ENCODE measurements around the gene CCDC24.

The CCDC24 gene

DNA sequence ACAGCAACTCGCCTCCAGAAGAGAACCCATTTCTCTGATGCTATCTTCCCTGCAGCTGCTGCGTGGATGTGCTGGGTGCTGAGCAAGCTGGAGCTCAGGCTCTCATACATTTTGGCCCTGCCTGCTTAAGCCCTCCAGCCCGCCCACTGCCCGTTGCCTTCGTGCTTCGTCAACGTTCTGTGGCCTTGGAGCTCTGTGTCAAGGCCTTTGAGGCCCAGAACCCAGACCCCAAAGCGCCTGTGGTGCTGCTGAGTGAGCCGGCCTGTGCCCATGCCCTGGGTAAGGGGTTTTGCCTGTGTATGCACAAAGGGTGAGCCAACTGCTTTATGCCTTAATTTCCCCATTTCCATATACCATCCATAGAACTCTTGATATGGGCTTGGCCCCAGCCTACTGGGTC lies 20.5 kb upstream of the CCDC24 start:
- Histone ChIP-seq H2AFZ (ENCODE audit: low read length) (no peak overlapping the region), H3K4me1 (ENCODE audit: low read length) (peaks cover 22% of the 10 kb centered on the region), H3K36me3 (replicated peaks; ENCODE audit: insufficient read depth, low read length) (no peaks in the 10 kb centered on the region), H3K9ac (ENCODE audit: low read length) (peak overlapping the region; percentile 88; the same call in 1 of the 2 replicates), H3K9me3 (replicated peaks; ENCODE audit: insufficient read depth, low read length) (no peaks in the 10 kb centered on the region), H4K20me1 (ENCODE audit: insufficient read depth, low read length) (no peaks in the 10 kb centered on the region), H3K27me3 (replicated peaks; ENCODE audit: insufficient read depth, low read length) (no peaks in the 10 kb centered on the region), H3K79me2 (ENCODE audit: low read length) (peaks cover 33% of the 10 kb centered on the region), H3K4me3 (ENCODE audit: low read length) (peak overlapping the region; percentile 99), H3K4me2 (ENCODE audit: low read depth, low read length) (peak overlapping the region; percentile 99), H3K27ac (ENCODE audit: low read length) (no peak overlapping the region), H3F3A (ENCODE audit: insufficient read depth, low read length) (peaks cover 14% of the 10 kb centered on the region), H3K9me2 (replicated peaks; ENCODE audit: insufficient read depth, low read length) (no peaks in the 10 kb centered on the region)
- TF ChIP-seq EZH2phosphoT487 (IDR thresholded peaks at IDR 0.05; ENCODE audit: low read length) (no peak), EZH2 (optimal IDR thresholded peaks at IDR 0.05; ENCODE audit: low read depth, low read length) (no peak), CTCF (IDR thresholded peaks at IDR 0.05; ENCODE audit: low read length) (no peak)
- no peak for DNase-seq

DNA sequence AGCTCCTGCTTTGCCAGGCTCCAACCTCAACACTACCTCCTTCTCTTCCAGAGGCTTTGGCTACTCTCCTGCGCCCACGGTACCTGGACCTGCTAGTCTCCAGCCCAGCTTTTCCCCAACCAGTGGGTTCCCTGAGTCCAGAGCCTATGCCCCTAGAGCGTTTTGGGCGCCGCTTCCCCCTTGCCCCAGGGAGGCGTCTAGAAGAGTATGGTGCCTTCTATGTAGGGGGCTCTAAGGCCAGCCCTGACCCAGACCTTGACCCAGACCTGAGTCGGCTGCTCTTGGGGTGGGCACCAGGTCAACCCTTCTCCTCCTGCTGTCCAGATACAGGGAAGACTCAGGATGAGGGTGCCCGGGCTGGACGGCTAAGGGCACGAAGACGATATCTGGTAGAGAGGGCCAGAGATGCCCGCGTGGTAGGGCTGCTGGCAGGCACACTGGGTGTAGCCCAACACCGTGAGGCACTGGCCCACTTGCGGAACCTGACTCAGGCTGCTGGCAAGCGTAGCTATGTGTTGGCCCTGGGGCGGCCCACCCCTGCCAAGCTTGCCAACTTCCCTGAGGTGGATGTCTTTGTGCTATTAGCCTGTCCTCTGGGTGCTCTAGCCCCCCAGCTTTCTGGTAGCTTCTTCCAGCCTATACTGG lies 19.9 kb upstream of the CCDC24 start:
- H3K27ac ChIP-seq (ENCODE audit: low read length) = no peak overlapping the region
- TF ChIP-seq CTCF (IDR thresholded peaks at IDR 0.05; ENCODE audit: low read length) (no peak), EZH2phosphoT487 (IDR thresholded peaks at IDR 0.05; ENCODE audit: low read length) (no peak), EZH2 (optimal IDR thresholded peaks at IDR 0.05; ENCODE audit: low read depth, low read length) (no peak)
- H3K36me3 ChIP-seq (replicated peaks; ENCODE audit: insufficient read depth, low read length) = no peaks in the 10 kb centered on the region
- H3F3A ChIP-seq (ENCODE audit: insufficient read depth, low read length) = peaks cover 14% of the 10 kb centered on the region
- H3K4me1 ChIP-seq (ENCODE audit: low read length) = peaks cover 27% of the 10 kb centered on the region
- DNase-seq = no peak
- H3K79me2 ChIP-seq (ENCODE audit: low read length) = peaks cover 38% of the 10 kb centered on the region
- H3K4me3 ChIP-seq (ENCODE audit: low read length) = no peak overlapping the region
- H3K9me3 ChIP-seq (replicated peaks; ENCODE audit: insufficient read depth, low read length) = no peaks in the 10 kb centered on the region
- H3K27me3 ChIP-seq (replicated peaks; ENCODE audit: insufficient read depth, low read length) = no peaks in the 10 kb centered on the region
- no peak overlapping the region for H2AFZ ChIP-seq (ENCODE audit: low read length)
- peaks cover 3% of the 10 kb centered on the region; the same call in 1 of the 2 replicates for H4K20me1 ChIP-seq (ENCODE audit: insufficient read depth, low read length)
- H3K9ac ChIP-seq (ENCODE audit: low read length) = no peak overlapping the region
- H3K4me2 ChIP-seq (ENCODE audit: low read depth, low read length) = peak overlapping the region; percentile 99
- H3K9me2 ChIP-seq (replicated peaks; ENCODE audit: insufficient read depth, low read length) = no peaks in the 10 kb centered on the region

DNA sequence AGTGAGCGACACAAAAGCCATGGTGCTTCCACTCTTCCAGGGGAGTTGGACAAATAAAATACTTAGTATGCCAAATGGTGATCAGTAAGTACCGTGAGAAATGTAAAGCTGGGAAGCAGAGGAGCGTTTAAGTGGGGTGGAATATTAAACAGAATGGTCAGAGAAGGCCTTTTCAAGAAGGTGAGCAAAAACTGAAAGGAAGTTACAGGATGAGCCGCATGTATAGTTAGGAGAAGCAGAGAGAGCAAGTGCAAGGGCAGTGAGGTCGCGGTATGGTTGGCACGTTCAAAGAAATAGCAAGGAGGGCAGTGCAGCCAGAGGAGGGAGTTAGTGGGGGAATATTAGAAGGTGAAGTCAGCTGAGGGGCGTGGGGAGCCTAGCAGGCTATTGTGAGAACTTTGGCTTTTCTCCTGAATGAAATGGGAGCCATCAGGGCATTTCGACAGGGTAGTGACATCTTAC lies 17.4 kb upstream of the CCDC24 start:
- Histone ChIP-seq H2AFZ (ENCODE audit: low read length) (peak overlapping the region; percentile 87), H3K27ac (ENCODE audit: low read length) (peak overlapping the region; percentile 79), H3K36me3 (replicated peaks; ENCODE audit: insufficient read depth, low read length) (0 out of 2 replicates have a peak, but pooled peaks cover 3% of the 10 kb centered on the region), H3K79me2 (ENCODE audit: low read length) (peaks cover 54% of the 10 kb centered on the region), H3K27me3 (replicated peaks; ENCODE audit: insufficient read depth, low read length) (no peaks in the 10 kb centered on the region), H3K9me3 (replicated peaks; ENCODE audit: insufficient read depth, low read length) (no peaks in the 10 kb centered on the region), H3K4me2 (ENCODE audit: low read depth, low read length) (peak overlapping the region; percentile 96), H3K9me2 (replicated peaks; ENCODE audit: insufficient read depth, low read length) (no peaks in the 10 kb centered on the region), H3F3A (ENCODE audit: insufficient read depth, low read length) (peaks cover 27% of the 10 kb centered on the region), H3K4me1 (ENCODE audit: low read length) (peaks cover 40% of the 10 kb centered on the region), H4K20me1 (ENCODE audit: insufficient read depth, low read length) (peaks cover 4% of the 10 kb centered on the region; the same call in 1 of the 2 replicates), H3K9ac (ENCODE audit: low read length) (peak overlapping the region; percentile 95), H3K4me3 (ENCODE audit: low read length) (peak overlapping the region; percentile 96)
- peak; percentile 53 for DNase-seq
- TF ChIP-seq EZH2 (optimal IDR thresholded peaks at IDR 0.05; ENCODE audit: low read depth, low read length) = no peak
- TF ChIP-seq CTCF (IDR thresholded peaks at IDR 0.05; ENCODE audit: low read length) = no peak
- no peak for TF ChIP-seq EZH2phosphoT487 (IDR thresholded peaks at IDR 0.05; ENCODE audit: low read length)

Measured in MM.1S (cell line).